CD4-positive, alpha-beta T cell treated with Interleukin-2 at 100 ng/mL for 4 hours (primary cell): ENCODE measurements around the gene ALX3.
"Not testable (repeated sequence)": the region's sequence is repeated elsewhere in the genome, so short reads cannot be mapped to it uniquely, and the experiment has no call there.

Experiments
- DNase-seq: peaks from one replicate; pipeline ENCODE4 v3.0.0-alpha.2; 2020; ENCODE audit warnings: low spot score

The ALX3 gene

DNA sequence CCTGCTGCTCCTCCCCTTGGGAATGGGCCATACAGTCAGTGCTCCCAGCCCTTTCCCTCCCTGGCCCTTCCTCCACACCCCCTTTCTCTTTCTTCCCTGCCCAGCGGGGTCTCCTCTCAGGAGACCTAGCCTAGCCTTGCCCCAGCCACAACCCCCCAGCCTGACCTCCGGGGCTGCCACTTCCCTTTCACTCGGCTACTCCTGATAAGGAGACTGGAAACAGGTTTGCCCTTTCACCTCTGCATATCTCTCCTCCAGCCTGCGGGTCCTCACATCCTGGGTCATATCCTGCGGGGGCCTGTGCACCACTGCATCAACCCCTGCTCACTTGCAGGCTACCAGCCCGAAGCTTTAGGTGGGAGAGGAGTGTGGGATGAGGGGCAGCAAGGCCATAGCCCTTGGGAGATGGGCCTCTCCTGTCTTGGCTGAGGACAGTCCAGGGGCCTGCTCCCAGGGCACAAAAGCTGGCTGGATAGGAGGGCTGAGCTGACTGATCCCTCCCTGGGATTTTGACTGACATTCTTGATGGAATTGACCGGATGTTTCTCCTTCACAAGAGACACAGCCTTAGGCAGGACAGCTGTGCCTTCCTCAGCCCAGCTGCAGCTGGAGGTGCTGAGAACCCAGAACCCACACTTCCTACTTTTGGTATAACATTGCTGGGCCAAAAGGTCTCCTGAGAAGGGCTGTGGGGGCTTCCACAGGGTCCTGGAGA lies 19.2 kb upstream of the ALX3 start:
- no peak for DNase-seq

DNA sequence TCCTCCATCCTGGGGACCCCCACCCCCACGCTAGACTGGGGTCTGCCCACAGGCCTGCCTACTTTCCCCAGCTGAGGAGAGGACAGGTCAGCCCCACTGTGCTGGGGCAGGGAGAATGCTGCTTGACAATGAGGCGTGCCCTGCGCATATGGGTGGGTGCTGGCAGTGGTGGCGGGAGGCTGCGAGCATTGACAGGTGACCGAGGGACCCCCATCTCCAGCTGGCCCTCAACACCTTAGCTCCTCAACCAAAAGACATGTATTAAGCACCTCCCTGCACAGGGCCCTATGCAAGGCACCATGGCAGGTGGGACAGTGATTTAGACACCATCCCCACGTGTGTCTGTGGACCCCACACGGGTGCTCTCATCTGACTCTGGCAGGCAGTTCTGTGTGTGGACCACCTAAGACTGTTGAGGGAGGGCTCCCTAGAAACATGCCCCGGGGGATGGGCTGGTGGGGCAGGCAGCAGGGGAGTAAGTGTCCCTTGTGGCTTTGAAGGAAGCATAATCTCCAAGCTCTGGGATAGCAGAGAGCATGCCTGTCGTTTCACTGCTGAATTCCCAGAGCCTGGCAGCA lies 18.4 kb upstream of the ALX3 start:
- DNase-seq = no peak

DNA sequence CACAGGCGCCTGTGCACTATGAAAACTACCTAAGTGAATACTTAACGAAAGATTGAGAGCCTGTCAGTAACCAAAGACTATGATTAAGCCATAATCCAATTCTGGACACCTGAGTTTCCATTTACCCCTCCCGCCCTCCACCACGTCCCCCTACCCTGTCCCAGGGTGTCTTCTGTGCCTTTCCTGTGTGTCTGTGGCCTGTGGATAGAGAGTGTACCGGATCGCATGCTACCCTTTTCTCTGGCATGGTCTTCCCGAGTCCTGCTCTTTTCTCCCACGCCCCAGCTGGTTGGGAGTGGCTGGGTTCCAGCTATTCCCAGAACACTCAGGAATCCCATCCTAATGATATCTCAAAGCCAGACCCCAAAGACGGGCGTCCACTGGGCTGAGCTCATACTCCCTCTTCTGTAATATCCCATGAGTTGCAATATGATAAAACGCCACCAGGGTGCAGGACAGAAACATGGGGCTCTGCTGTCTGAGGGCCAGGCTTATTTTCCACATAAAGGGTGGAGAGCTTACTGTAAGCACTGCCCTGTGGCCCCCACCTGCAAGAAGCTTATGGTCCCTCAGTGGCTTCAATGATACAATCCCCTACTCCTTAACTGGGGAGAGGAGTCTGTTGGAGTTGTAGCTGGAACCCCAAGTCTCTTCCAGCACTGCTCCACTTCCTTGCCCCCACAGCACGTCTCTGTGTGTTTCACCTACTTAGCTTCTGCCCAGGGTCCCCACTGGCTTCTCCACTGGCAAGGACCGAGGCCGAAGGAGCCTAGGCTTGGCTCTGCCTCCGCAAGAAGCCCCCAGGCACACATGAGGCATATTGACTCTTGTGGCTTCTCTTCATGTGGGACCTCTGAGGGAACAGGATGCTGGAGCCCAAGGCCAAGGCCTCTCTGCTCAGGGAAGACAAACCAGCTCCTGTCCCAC lies 17.6 kb upstream of the ALX3 start:
- DNase-seq = peak; percentile 54

DNA sequence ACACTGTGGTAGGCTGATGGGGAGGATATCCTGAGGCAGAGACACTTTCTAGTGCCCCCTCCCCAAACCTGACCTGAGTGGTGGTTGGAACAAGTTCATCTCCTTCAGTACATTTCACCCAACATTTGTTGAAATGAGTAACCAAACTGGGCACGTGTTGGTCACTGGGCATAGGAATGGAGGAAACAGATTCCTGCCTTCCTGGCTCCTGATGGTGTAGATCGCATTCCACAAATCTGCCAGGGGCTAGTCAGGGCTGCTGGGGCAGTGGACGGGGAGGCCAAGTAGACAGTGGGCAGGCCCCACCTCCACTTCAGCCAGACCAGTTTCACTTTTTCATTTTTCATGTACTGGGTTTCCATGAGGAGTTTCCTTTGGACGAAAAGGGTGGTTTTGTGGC lies 16.5 kb upstream of the ALX3 start:
- no peak for DNase-seq

DNA sequence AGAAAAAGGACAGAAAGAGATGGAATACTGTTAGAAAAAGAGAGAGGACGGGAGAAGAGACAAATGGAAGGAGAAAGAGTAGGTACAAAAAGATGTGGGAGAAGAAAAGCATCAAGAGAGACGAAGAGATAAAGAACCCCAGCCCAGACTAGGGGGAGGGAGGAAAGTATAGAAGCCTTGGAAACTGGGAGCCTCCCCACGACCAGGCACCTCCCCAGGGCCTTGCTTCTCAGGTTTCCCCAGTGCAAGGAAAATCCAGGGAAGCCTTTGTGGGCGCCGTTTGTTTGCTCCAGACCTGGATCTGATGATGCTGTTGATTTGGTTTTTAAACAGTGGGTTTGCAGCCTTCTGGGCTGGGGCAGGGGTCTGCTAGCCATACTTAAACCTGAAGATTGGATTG lies 15.2 kb upstream of the ALX3 start:
- no peak for DNase-seq

DNA sequence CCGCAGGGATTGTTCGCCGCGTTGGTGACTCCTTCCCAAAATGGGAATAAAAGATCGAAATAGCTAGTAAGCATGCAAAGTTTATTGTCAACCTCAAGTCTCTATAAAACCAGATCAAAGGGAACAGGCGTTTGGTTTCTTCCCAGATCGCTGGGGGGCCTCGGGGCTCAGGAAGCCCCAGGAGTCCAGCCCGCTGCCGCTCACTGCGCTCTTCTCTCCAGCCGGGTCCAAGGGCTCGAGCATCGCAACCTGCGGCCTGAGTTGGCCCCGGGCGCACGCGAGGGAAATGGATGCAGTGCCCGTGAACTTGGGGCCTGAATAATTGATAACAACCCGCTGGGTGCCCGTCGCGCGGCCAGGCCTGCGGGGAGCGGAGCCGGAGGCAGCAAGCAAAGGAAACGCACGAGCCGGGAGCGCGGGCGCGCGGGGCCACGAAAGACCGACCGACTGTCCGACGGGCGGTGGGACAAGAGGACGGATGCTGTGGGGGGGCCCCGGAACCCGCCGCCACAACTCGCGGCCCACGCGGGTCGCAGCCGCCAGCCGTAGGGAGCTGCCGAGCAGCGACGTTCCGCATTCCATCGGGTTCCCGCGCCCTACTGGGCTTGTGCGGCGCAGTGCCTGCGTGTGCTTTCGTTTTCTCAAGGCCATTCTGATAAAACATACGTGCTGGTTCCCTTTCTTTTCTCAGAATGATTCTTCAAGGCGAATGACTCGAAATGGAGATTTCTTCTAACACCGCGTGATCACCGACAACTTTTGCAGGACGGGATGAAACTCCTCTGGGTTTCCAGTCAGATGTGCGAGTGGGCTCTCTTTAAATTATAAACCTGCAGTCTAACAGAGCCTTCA lies 14.0 kb upstream of the ALX3 start:
- DNase-seq = peak; percentile 4

DNA sequence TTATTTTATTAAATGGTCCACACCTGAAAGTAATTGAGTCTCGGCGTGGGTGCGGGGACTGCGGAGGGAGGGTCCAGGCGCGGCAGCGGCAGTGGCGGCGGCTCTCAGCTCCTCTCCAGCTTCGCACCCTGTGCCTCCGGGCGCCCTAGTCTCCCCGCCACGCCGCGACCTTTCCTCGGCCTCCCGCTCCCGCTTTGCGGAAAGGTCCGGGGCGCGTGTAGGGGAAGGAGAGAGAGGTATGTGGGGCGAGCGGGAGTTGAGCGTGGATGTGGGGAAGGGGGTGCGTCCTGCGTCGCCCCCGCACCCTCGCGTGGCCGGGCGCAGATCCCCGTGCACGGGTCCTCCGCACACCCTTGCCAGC lies 13.4 kb upstream of the ALX3 start:
- DNase-seq = no peak

DNA sequence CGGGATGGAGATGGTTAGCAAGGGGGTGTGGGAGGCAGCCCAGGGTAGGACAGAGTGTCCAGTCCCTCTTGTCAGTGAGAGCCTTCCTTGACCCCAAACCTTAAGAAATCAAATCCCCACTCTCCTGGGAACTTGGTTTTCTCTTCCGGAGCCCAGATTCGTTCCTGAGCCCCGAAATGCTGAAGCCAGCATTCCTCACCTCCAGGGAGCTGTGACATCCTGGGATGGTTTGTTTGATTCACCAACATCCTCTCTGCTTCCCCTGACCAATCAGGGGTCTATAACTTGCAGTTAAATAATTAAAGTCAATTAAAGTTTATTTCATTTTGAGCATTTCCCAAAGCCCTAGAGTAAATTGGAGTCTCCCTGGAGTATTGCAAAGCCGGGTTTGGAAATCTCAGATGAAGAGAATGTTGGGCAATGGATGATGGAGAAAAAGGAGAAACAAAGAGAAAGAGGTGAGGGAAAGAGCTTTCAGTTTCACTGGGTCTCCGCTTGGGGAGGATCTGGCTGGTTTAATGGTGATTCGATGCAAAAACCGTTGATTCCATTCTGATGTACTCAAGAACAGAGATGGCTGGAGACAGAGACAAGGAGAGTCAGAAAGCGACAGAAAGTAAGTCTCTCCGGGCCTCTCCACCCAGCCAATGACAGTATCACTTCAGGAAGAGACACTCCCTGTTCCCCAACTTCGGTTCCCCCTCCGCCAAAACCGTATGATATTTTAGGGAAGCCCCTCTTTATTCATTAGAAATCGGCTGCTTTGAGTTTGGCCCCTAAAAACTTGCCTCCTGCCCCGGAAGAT lies 12.8 kb upstream of the ALX3 start:
- no peak for DNase-seq

DNA sequence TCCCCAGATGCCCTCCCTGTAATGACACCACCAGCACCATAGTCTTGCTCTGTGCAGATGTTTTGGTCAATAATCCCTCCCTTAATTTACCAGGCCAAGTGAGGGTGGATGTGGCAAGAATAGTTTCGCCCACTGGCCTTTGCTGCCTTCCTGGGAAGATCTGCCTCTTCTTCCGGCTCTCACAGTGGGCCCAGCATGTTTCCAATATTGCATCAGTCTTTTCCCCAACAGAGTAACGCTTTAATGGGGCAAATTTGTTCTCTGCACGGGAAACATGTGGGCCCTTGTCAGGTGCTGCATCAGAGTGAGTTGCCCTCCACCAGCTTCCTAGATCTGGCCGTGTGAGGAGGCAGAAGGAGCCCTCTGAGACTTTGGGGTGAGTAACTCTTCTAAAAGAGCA lies 12.0 kb upstream of the ALX3 start:
- no peak for DNase-seq

DNA sequence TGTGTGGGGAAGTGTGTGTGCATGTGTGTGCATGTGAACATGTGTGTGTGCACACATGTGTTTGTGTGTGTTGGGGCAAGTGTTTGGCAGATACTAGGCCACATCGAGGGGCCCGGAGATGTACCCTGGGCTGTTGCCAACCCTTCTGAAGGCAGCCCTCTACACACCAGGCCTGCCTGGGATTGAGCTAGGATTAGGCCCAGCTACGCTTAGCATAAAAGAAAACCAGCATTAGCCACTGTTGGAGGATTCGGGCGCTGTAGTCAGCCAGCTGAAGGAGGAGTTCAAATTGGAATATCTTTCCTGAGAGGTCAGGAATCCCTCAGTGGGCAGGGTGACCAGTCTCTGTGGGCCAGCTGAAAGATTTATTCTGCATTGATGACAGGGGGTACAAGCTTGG lies 10.6 kb upstream of the ALX3 start:
- no peak for DNase-seq

DNA sequence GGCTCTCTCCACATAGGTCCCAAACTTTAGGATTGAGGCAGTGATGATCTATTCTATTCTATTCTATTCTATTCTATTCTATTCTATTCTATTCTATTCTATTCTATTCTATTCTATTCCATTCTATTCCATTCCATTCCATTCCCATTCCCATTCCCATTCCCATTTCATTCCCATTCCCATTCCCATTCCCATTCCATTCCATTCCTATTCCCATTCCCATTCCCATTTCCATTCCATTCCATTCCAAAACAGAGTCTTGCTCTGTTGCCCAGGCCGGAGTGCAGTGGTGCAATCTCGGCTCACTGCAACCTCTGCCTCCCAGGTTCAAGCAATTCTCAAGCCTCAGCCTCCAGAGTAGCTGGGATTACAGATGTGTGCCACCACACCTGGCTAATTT lies 9.5 kb upstream of the ALX3 start:
- DNase-seq = not testable (repeated sequence)

DNA sequence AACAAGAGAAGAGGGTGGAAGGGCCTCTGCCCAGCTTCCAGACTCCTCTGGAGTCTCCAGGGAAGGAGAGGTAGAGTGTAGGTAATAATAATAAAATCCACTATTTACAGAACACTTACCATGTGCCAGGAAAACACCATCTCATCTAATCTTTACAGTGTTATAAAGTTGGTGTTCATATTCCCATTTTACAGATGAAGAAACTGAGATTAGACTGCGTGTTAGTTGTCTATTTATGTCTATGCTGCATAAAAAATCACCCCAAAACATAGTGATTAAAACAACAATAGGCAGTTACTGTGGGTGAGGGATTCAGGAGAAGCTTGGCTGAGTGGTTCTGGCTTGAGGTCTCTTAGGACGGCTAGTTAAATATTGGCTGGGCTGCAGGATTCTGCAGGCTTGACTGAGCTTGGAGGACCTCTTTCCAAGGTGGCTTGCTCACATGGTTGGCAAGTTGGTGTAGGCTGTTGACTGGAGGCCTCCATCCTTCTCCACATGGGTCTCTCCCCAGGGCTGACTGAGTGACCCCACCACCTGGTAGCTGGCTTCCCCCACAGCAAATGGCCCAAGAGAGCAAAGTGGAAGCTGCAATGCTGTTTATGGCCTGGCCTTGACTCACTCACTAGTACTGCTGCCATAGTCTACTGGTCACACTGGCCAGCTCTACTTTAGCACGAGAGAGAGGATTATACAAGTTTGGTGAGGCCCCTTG lies 6.5 kb upstream of the ALX3 start:
- DNase-seq = no peak

DNA sequence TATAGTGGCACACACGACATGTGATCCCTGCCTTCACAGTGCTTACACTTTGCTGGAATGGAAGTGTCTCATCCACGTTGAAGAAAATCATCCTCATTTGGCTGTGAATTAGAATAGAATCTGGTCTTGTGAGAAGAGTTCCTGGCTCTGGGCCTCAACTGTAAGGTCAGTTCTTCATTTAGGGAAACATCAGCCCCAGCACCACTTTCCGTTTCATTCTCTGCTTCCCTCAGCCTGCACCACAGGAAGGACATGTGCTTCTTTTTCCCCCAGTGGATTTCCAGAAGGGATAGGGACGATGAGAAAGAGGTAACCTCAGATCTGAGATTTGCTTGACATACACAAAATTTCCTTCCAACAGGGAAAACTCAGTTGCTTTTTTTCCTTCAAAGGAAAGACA lies 3.7 kb upstream of the ALX3 start:
- no peak for DNase-seq

DNA sequence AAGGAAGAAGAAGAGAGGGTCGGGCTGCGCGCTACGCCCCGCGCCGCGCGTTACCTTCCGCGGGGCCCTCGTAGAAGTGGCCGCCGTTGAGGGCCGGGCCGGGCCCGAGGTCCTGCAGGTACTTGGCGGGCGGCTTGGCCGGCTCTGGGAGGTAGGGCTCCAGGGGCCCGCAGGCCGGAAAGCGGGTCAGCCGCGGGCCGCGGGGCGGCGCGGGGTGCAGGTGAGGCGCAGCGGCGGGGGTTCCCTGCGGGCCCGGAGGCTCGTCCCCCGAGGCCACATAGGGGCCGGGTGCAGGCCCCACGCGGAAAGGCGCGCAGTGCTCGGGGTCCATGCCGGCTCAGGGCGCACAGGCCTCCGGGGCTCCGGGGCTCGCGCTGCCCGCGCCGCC lies 196 bp downstream of the ALX3 start:
- DNase-seq = no peak

DNA sequence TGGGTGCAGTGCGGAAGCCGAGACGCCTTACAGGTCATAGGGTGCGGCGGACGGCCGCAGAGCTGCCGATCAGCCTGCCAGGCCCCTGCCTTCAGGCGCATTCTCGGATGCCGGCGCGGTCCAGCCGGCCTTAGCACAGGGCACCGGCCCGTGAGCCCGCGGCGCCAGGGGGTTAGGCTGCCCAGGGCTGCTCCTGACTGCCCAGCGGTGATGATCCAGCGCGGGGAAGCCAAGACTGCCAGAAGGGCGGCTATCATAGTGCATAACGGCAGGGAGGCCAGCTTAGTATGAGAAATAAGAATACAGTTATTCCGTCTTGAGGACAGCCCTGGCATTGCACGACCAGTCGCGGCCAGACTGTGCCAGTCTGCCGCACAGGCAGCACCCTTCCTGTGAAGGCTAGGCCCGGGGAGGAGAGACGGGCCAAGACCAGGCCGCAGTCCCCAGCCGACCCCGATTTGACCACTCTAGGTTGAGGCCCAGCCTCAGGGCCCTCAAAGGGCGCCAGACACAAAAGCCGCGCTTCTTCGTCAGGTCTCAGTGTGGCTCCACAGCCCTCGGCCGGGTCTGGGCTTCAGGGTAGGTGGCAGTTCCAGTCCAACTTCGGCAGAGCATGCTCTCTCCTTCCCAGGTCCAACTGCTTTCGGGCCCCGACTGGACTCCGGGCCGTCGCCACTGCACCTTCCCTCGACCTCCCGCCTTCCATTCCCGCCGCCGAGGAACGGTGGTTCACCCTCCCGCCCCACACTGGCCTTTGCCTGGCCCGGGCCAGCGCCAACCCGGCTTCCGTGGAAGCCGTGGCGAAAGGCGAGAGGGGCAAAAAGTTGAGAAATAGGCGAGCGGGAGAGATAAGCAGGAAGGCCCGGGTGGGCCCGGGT lies 829 bp downstream of the ALX3 start:
- no peak for DNase-seq

DNA sequence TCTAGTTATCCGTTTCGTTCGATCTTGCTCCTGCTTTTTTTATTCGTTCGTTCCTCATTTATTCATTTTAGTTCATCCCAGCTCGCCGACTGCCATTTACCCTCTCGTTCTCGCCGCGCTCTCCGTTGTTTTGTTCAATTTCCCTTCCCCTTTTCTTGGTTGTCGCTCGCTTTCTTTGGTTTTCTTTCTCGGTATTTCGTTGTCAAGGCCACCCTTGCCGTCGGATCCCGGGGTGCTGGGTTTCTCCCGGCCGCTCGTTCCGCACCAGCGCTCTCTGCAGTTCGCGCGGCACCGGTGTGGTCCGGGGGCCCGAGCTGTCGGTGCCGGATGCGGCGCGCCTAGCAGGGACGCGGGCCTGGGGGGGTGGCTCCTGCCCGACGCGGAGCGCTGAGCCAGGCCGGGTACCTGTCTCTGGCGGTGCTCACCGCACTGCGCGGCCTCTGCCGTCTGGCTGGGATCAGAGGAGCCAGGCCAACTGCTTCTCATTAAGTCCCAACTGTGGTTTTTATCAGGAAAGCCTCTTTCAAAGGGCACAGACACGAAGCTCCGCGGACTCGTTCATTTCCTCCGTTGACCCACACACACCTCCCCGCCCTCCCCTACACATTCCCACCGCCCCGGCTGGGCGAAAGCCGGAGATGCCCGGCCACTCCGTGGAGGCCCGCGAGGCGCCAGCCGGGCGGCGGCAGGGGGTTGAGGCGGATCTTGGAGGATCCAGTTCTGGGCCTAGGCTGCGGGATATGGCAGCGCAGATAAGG lies 1.6 kb downstream of the ALX3 start:
- DNase-seq = no peak

DNA sequence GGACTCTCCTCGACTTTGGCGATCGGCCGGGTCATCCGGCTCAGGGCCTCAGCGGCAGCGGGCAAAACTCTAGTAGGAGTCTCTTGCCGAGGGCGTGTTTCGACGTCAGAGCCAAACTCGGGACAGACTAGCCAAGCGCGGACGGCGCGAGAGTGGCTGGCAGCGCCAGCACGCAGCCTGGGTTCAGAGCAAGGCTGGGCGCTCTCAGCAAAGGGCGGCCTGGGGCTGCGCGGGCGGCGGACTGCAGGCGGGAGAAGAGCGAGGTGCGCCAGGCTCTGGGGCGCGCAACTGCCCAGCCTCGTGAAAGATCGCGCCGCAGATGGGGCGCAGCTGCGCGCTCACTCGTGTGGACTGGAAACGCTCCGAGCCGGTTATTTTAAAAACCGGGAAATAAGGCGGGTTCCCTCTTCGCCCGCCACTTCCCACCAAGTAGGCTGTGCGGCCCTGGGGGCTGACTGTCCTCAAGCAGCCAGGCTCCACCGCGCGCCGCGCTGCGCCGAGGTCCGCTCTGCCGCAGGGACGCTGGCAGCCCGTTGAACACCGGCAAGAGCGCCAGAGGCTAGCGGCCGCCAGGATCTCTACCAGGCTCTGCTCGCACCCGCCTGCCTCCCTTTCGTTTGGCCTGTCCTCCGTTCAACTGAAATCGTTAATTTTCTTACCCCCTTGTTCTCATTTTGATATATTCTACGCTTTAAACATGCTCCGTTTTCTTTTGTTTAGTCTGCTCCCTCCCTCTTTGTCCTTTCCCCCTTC lies 2.4 kb downstream of the ALX3 start:
- no peak for DNase-seq

DNA sequence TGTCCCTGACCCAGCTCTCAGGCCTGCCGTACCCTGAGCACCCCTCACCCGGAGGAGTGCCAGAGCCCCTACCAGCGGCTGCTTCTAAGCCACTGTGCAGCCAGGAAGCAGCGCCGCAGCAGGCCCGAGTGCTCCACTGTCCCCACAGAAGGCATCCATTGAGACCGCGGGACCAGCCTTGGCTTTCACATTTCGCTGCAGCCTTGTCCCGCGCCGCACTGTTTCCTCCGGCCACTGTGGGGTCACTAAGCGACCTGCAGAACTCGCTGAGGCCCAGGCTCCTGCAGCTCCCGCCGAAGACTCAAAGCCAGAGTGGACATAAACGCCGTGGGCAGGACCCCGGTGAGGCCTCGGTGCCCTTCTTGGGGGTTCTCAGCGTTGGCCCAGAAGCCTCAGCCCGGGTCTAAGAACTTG lies 3.0 kb downstream of the ALX3 start:
- no peak for DNase-seq
